Measurements from ENCODE around the gene GPRIN1.

DNA sequence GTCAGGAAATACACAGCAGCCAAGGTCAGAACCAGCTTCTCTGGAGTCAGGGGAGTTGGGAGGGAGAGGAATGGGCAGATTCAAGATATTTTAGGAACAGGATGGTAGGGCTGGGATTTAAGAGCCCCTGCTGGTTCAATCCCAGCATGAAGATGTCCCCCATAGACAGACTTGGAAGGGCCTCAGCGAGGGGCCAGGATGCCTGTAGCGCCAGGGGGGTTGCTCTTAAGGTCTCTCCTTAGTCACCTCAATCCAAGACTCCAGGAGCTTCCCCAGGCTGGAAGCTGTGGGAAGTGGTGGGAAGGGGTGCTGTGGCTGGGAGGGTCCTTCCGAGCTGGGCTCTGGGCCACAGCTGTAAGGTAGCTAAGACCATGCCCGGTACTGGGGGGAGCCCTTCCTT lies 29.3 kb upstream of the GPRIN1 start:
- TF ChIP-seq, protein P1, sequence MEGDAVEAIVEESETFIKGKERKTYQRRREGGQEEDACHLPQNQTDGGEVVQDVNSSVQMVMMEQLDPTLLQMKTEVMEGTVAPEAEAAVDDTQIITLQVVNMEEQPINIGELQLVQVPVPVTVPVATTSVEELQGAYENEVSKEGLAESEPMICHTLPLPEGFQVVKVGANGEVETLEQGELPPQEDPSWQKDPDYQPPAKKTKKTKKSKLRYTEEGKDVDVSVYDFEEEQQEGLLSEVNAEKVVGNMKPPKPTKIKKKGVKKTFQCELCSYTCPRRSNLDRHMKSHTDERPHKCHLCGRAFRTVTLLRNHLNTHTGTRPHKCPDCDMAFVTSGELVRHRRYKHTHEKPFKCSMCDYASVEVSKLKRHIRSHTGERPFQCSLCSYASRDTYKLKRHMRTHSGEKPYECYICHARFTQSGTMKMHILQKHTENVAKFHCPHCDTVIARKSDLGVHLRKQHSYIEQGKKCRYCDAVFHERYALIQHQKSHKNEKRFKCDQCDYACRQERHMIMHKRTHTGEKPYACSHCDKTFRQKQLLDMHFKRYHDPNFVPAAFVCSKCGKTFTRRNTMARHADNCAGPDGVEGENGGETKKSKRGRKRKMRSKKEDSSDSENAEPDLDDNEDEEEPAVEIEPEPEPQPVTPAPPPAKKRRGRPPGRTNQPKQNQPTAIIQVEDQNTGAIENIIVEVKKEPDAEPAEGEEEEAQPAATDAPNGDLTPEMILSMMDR (conservative IDR thresholded peaks at IDR 0.05 in 1 of 2, IDR thresholded peaks at IDR 0.05 in 1 of 2; ENCODE audit: extremely low read depth in 1 of 2, insufficient read depth in 1 of 2, low read depth in 1 of 2, low read length in 2 of 2) = no peak
- TF ChIP-seq EZH2 (IDR thresholded peaks at IDR 0.05; ENCODE audit: borderline replicate concordance, low read length) = no peak

Data from mammary epithelial cell (primary cell).